ENCODE results near the gene DMTF1. TPM values are rescaled to one million over a fixed set of nuclear protein-coding genes. Genes with fewer than 3 reads are reported as not detected.
A peak's percentile ranks its signal among the peaks of the same experiment; 100 is the strongest.

Gene DMTF1
- total and polyA plus RNA-seq, 10 donors = 23.2 to 190 (median 119) TPM

DNA sequence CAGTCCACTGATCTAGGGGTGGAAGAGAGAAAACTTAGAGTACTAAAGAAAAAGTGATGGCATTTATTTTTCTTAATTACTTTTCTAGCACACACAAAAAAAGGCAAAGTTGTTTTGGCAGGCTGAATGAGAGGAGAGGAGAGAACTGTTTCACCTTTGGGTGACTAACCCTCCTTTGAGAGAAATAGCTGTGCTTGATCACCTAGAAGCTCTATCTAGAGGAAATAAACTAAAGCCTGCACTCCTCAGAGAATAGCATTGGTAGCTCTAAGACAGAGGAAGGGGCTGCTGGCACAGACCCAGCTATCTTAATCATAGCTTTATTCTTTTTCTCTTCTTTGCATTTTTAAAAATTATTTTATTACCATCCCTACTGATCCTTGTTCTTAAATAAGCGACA, 61.0 kb downstream of the DMTF1 start:
- Histone ChIP-seq H3K36me3 (peaks cover 0 to 18% (median 0%) of the 10 kb centered on the region in 6 donors), H3K4me3 (peak overlapping the region in 1 of 8 donors; percentile 3), H3K4me1 (peaks cover 36 to 99% (median 84%) of the 10 kb centered on the region in 6 donors), H3K27me3 (replicated peaks in 1 of 7) (no peaks in the 10 kb centered on the region), H3K9me3 (no peaks in the 10 kb centered on the region), H3K27ac (peak overlapping the region in 6 of 8 donors; percentile 2 to 91 (median 44))
- DNase-seq = no peak
- TF ChIP-seq, protein P1, sequence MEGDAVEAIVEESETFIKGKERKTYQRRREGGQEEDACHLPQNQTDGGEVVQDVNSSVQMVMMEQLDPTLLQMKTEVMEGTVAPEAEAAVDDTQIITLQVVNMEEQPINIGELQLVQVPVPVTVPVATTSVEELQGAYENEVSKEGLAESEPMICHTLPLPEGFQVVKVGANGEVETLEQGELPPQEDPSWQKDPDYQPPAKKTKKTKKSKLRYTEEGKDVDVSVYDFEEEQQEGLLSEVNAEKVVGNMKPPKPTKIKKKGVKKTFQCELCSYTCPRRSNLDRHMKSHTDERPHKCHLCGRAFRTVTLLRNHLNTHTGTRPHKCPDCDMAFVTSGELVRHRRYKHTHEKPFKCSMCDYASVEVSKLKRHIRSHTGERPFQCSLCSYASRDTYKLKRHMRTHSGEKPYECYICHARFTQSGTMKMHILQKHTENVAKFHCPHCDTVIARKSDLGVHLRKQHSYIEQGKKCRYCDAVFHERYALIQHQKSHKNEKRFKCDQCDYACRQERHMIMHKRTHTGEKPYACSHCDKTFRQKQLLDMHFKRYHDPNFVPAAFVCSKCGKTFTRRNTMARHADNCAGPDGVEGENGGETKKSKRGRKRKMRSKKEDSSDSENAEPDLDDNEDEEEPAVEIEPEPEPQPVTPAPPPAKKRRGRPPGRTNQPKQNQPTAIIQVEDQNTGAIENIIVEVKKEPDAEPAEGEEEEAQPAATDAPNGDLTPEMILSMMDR (IDR thresholded peaks at IDR 0.05 in 8 of 11, conservative IDR thresholded peaks at IDR 0.05 in 3 of 11) = no peak
- no peak for TF ChIP-seq POLR2A (IDR thresholded peaks at IDR 0.05)
- TF ChIP-seq POLR2AphosphoS5 (IDR thresholded peaks at IDR 0.05) = no peak
- intact Hi-C loops (cut with DNase I; ENCODE audit: low total_unique reads) = no loop called here
- 93 to 100% (median 97%) methylated on average over 1 of the region's 1 CpG for WGBS, 5 donors

- Histone ChIP-seq H3K27ac (peak overlapping the region in 4 of 8 donors; percentile 14 to 98 (median 92)), H3K9me3 (no peaks in the 10 kb centered on the region), H3K27me3 (replicated peaks in 1 of 7) (no peaks in the 10 kb centered on the region), H3K4me1 (peaks cover 36 to 99% (median 86%) of the 10 kb centered on the region in 6 donors), H3K36me3 (peaks cover 0 to 12% (median 0%) of the 10 kb centered on the region in 6 donors), H3K4me3 (peak overlapping the region in 1 of 8 donors; percentile 3)
- intact Hi-C loops (cut with DNase I; ENCODE audit: low total_unique reads) = no loop called here
- TF ChIP-seq, protein P1 (IDR thresholded peaks at IDR 0.05 in 8 of 11, conservative IDR thresholded peaks at IDR 0.05 in 3 of 11) = no peak
- no peak for TF ChIP-seq POLR2A (IDR thresholded peaks at IDR 0.05)
- no peak for TF ChIP-seq POLR2AphosphoS5 (IDR thresholded peaks at IDR 0.05)
- no peak for DNase-seq
- WGBS, 5 donors = 52 to 76% (median 64%) methylated on average over 2 of the region's 2 CpGs
Measured at GRCh38 chr7:87213811-87214210, 61.6 kb downstream of the DMTF1 start.

GRCh38 chr7:87215046-87215445, 62.8 kb downstream of the DMTF1 start:
- no peak for TF ChIP-seq POLR2A (IDR thresholded peaks at IDR 0.05)
- TF ChIP-seq POLR2AphosphoS5 (IDR thresholded peaks at IDR 0.05) = peak in 1 of 3 donors; percentile 15
- peak overlapping the region in 1 of 8 donors; percentile 3 for H3K4me3 ChIP-seq
- H3K27ac ChIP-seq = peak overlapping the region in 5 of 8 donors; percentile 91 to 98 (median 94)
- intact Hi-C loops (cut with DNase I; ENCODE audit: low total_unique reads) = no loop called here
- H3K36me3 ChIP-seq = peaks cover 0 to 9% (median 0%) of the 10 kb centered on the region in 6 donors
- 75 to 88% (median 84%) methylated on average over 3 of the region's 3 CpGs for WGBS, 5 donors
- no peaks in the 10 kb centered on the region for H3K9me3 ChIP-seq
- H3K27me3 ChIP-seq (replicated peaks in 1 of 7) = peaks cover 0 to 1% (median 0%) of the 10 kb centered on the region in 7 donors
- peaks cover 36 to 92% (median 86%) of the 10 kb centered on the region in 6 donors for H3K4me1 ChIP-seq
- no peak for DNase-seq

DNA sequence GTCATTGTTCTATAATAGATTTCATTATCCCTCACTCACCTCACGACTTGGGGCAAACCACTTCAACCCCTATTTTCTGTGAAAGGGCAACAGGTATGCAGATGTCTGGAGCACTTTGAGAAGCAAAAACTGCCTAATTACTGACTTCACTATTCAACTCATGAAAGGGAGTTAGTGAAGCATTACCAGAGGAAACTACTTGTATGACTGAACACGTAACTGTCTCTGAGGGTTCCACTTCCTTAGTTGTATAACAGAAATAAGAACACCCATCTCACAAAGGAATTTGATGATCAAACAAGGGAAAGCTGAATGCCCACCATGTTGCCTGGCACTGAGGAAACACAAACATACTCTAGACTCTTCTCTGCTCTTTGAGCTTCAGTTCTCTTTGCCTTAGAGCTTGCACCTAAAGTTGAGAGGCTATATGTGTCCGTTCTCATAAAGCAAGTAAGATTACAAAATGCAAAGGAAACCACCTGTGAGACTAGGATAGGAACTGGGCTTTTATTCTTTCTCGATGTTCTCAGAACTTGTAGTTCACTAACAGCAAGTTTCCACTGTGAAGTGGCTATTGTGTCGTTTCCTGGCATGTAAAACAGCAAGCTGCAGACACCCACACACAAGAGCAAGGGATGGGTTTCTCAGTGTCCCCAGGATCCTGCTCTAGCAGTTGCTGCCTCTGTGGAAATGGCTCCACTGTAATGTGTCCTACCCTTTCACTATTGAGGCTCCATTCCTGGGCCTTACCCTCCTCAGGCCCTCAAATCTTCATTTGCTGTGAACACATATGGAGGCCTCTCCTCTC, 64.7 kb downstream of the DMTF1 start:
- Histone ChIP-seq H3K9me3 (no peaks in the 10 kb centered on the region), H3K27ac (peak overlapping the region; percentile 32 to 98 (median 92)), H3K4me1 (peaks cover 19 to 86% (median 80%) of the 10 kb centered on the region in 6 donors), H3K27me3 (replicated peaks in 1 of 7) (peaks cover 0 to 20% (median 0%) of the 10 kb centered on the region in 7 donors), H3K36me3 (no peaks in the 10 kb centered on the region), H3K4me3 (peak overlapping the region in 6 of 8 donors; percentile 86 to 98 (median 94))
- intact Hi-C loops (cut with DNase I; ENCODE audit: low total_unique reads) = no loop called here
- TF ChIP-seq, protein P1 (IDR thresholded peaks at IDR 0.05 in 8 of 11, conservative IDR thresholded peaks at IDR 0.05 in 3 of 11) = no peak
- TF ChIP-seq POLR2AphosphoS5 (IDR thresholded peaks at IDR 0.05) = peak in 1 of 3 donors; percentile 93
- peak in 1 of 3 donors; percentile 31 for TF ChIP-seq POLR2A (IDR thresholded peaks at IDR 0.05)
- 19 to 26% (median 20%) methylated on average over 5 of the region's 5 CpGs for WGBS, 5 donors
- DNase-seq = no peak
